PC-3 (cell line): Measurements from ENCODE around the gene TTC12. TPM values are rescaled to one million over a fixed set of nuclear protein-coding genes. Genes with fewer than 3 reads are reported as not detected.

Experiments used
- ATAC-seq: fragments of 200-7000 bp; cut with Tn5 transposase; 2 replicates; pipeline ENCODE4 v1.9.1; 2020; ENCODE audit warnings: mild to moderate bottlenecking, moderate library complexity
- BruUV-seq: library from RNA; stranded (reverse); fragments of 400-500 nt; replicated peaks from 2 replicates; lab custom pipeline; 2021; lab: Mats Ljungman, UMichigan
- CTCF ChIA-PET: fragments of 300-600 bp; sonication (Branson Sonifier 250); formaldehyde crosslinking; loops from one replicate; lab custom pipeline; 2022; ENCODE audit warnings: antibody characterized with exemption; lab: Charles Lee
- POLR2A ChIA-PET: fragments of 300-600 bp; sonication (Branson Sonifier 250); formaldehyde crosslinking; loops from one replicate; lab custom pipeline; 2022; ENCODE audit warnings: antibody characterized with exemption; ENCODE audit not compliant: unreplicated experiment; lab: Charles Lee
- DNase-seq: peaks from one replicate; pipeline ENCODE4 v3.0.0-alpha.2; 2015
- H2AFZ ChIP-seq: fragments of 300-600 bp; sonication (generic); 2 replicates; pipeline ENCODE4 v1.6.0; 2016; ENCODE audit warnings: antibody characterized with exemption, low read length
- H3F3A ChIP-seq: fragments of 300-600 bp; sonication (generic); one replicate; pipeline ENCODE4 v1.6.0; 2017; ENCODE audit warnings: antibody characterized with exemption, low read length, control low read depth, mild to moderate bottlenecking; ENCODE audit not compliant: unreplicated experiment
- H3K27ac ChIP-seq: fragments of 300-600 bp; sonication (generic); 2 replicates; pipeline ENCODE4 v1.5.1; 2016; ENCODE audit warnings: mild to moderate bottlenecking, low read length
- H3K27me3 ChIP-seq: fragments of 300-600 bp; sonication (generic); 2 replicates; pipeline ENCODE4 v1.6.1; 2016; ENCODE audit warnings: low read length, mixed read lengths
- H3K36me3 ChIP-seq: fragments of 300-600 bp; sonication (generic); 2 replicates; pipeline ENCODE4 v1.6.1; 2016; ENCODE audit warnings: low read depth, mixed run types, low read length, mixed read lengths
- H3K4me1 ChIP-seq: fragments of 300-600 bp; sonication (generic); 2 replicates; pipeline ENCODE4 v1.5.1; 2016; ENCODE audit warnings: low read length; ENCODE audit not compliant: insufficient read depth
- H3K4me2 ChIP-seq: fragments of 300-600 bp; sonication (generic); 2 replicates; pipeline ENCODE4 v1.6.0; 2016; ENCODE audit warnings: low read length
- H3K4me3 ChIP-seq: fragments of 300-600 bp; sonication (generic); 2 replicates; pipeline ENCODE4 v1.5.1; 2016; ENCODE audit warnings: mild to moderate bottlenecking, low read length, mixed read lengths
- H3K79me2 ChIP-seq: fragments of 300-600 bp; sonication (generic); 2 replicates; pipeline ENCODE4 v1.6.1; 2017; ENCODE audit warnings: low read length, mixed read lengths
- H3K9ac ChIP-seq: fragments of 300-600 bp; sonication (generic); 2 replicates; pipeline ENCODE4 v1.6.0; 2016; ENCODE audit warnings: mild to moderate bottlenecking, low read length
- H3K9me2 ChIP-seq: fragments of 300-600 bp; sonication (generic); replicated peaks from 2 replicates; pipeline ENCODE4 v1.6.1; 2016; ENCODE audit warnings: mixed run types, low read length, mixed read lengths
- H3K9me3 ChIP-seq: fragments of 300-600 bp; sonication (generic); 2 replicates; pipeline ENCODE4 v1.6.1; 2016; ENCODE audit warnings: low read length, mixed read lengths
- H4K20me1 ChIP-seq: fragments of 300-600 bp; sonication (generic); 2 replicates; pipeline ENCODE4 v1.6.1; 2016; ENCODE audit warnings: low read length, mixed read lengths
- CTCF ChIP-seq: fragments of 300-600 bp; sonication (generic); conservative IDR thresholded peaks from 2 replicates; pipeline ENCODE4 v1.5.1; 2017; ENCODE audit warnings: antibody characterized with exemption, low read depth, mild to moderate bottlenecking, low read length
- EZH2 ChIP-seq: fragments of 300-600 bp; sonication (generic); IDR thresholded peaks from one replicate; pipeline ENCODE4 v1.6.1; 2017; ENCODE audit warnings: antibody characterized with exemption, mild to moderate bottlenecking, low read length; ENCODE audit not compliant: unreplicated experiment
- EZH2phosphoT487 ChIP-seq: fragments of 300-600 bp; sonication (generic); IDR thresholded peaks from 2 replicates; pipeline ENCODE4 v1.6.1; 2018; ENCODE audit warnings: mild to moderate bottlenecking, antibody characterized with exemption, low read length, borderline replicate concordance
- intact Hi-C: fragments of 100-400 bp; cut with micrococcal nuclease; formaldehyde crosslinking; loops from 2 replicates; pipeline ENCODE4 v1.9.0; 2023
- total RNA-seq: library from RNA; depleted of rRNA; stranded (reverse); fragments of >200 nt; gene quantifications from 2 replicates; pipeline ENCODE4 v1.2.3, GENCODE V29; 2014

Gene TTC12
- total RNA-seq, 1 experiment from 2014 or later = 13.1 TPM

DNA sequence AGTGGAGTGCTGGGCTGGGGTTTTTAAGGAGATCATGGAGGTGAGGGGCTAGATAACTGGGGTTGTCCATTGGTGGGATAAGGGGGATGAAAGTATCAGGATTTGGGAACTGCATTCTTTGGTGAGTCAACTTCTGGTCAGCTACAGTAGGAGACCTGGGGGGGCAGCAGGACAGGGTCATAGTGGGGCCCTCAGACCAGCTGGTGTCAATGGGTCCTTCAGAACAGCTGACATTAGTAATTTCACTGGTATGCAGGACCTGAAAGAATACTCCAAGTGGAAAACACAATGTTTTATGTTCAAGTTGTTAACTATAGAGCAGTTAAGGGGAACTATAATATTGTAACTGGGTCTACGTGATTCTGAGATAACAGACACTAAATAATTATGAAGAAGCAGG, 2.8 kb upstream of the TTC12 start:
- H3K36me3 ChIP-seq = no peaks in the 10 kb centered on the region
- H2AFZ ChIP-seq = no peak overlapping the region
- H4K20me1 ChIP-seq = no peaks in the 10 kb centered on the region
- H3K9me2 ChIP-seq = no peaks in the 10 kb centered on the region
- intact Hi-C loops = no loop called here
- TF ChIP-seq CTCF = no peak
- no peak for TF ChIP-seq EZH2
- H3K4me3 ChIP-seq = no peak overlapping the region
- H3K4me1 ChIP-seq = peaks cover 19% of the 10 kb centered on the region
- H3K9ac ChIP-seq = no peak overlapping the region
- no peak overlapping the region for H3K27ac ChIP-seq
- no peaks in the 10 kb centered on the region for H3K9me3 ChIP-seq
- ChIA-PET POLR2A (no interaction called here), CTCF (no interaction called here)
- DNase-seq (no peak), ATAC-seq (no peak)
- H3K4me2 ChIP-seq = no peak overlapping the region
- no TSS peak for BruUV-seq
- H3F3A ChIP-seq = no peaks in the 10 kb centered on the region
- no peaks in the 10 kb centered on the region for H3K27me3 ChIP-seq
- H3K79me2 ChIP-seq = peaks cover 11% of the 10 kb centered on the region

GRCh38 chr11:113313601-113314000, 782 bp upstream of the TTC12 start:
- Histone ChIP-seq H3K27me3 (no peaks in the 10 kb centered on the region), H2AFZ (peak overlapping the region; percentile 63), H3K79me2 (peaks cover 11% of the 10 kb centered on the region), H3K4me1 (peaks cover 19% of the 10 kb centered on the region), H3K9me2 (no peaks in the 10 kb centered on the region), H3K4me3 (no peak overlapping the region), H3K4me2 (peak overlapping the region; percentile 97), H3K9ac (no peak overlapping the region), H3F3A (no peaks in the 10 kb centered on the region), H3K36me3 (no peaks in the 10 kb centered on the region), H4K20me1 (no peaks in the 10 kb centered on the region), H3K9me3 (no peaks in the 10 kb centered on the region), H3K27ac (no peak overlapping the region)
- TF ChIP-seq EZH2 = no peak
- TF ChIP-seq CTCF = no peak
- no peak for TF ChIP-seq EZH2phosphoT487
- no peak for ATAC-seq
- ChIA-PET POLR2A (interaction anchor here (0.6 to 0.7 kb wide), 2 partner anchors 36 to 585 kb away, joined by 5 read pairs; no protein-coding TSS in a partner anchor), CTCF (interaction anchor here (0.8 kb wide), 1 partner anchor 417 kb away, joined by 4 read pairs; no protein-coding TSS in a partner anchor)
- DNase-seq = peak; percentile 41
- no TSS peak for BruUV-seq
- intact Hi-C loops = no loop called here

DNA sequence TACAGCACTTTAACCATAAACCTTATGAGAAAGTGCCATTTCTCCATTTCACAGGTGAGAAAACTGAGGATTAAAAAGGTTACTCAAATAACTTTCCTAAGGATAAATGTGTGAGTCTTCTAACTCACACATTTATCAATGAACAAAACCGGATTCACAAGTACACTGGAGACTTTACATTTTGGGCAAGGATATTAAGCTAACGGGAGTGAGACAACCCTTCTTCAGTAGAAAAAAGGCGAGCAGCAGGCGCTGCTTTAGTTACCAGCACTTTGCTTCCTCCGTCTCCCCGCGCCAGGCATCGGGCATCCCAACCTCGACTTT, 356 bp upstream of the TTC12 start:
- DNase-seq = no peak
- Histone ChIP-seq H3K4me1 (peaks cover 19% of the 10 kb centered on the region), H3K4me2 (peak overlapping the region; percentile 97), H3K9me2 (no peaks in the 10 kb centered on the region), H3K79me2 (peaks cover 11% of the 10 kb centered on the region), H3K9me3 (no peaks in the 10 kb centered on the region), H3K27ac (no peak overlapping the region), H3K9ac (no peak overlapping the region), H3F3A (no peaks in the 10 kb centered on the region), H4K20me1 (no peaks in the 10 kb centered on the region), H3K4me3 (peak overlapping the region; percentile 89), H2AFZ (peak overlapping the region; percentile 63), H3K27me3 (no peaks in the 10 kb centered on the region), H3K36me3 (no peaks in the 10 kb centered on the region)
- no peak for ATAC-seq
- CTCF ChIA-PET = interaction anchor here (0.8 kb wide), 1 partner anchor 416 kb away, joined by 4 read pairs; no protein-coding TSS in a partner anchor
- TF ChIP-seq EZH2 = no peak
- TF ChIP-seq EZH2phosphoT487 = no peak
- TF ChIP-seq CTCF = no peak
- no TSS peak for BruUV-seq
- intact Hi-C loops = no loop called here
- POLR2A ChIA-PET = interaction anchor here (0.6 to 0.7 kb wide), 2 partner anchors 36 to 585 kb away, joined by 5 read pairs; no protein-coding TSS in a partner anchor
